K562 (cell line): ENCODE measurements around the gene RPL14. TPM values are rescaled to one million over a fixed set of nuclear protein-coding genes. Genes with fewer than 3 reads are reported as not detected.
A peak's percentile ranks its signal among the peaks of the same experiment; 100 is the strongest.

Experiments
- ATAC-seq: fragments of 200-7000 bp; cut with Tn5 transposase; 3 replicates; pipeline ENCODE4 v1.9.1; 2020; ENCODE audit warnings: moderate library complexity
- BruUV-seq: library from RNA; stranded (reverse); fragments of 400-500 nt; replicated peaks from 2 replicates; lab custom pipeline; 2021; lab: Mats Ljungman, UMichigan
- CTCF ChIA-PET: fragments of 300-600 bp; formaldehyde crosslinking; extraction: SDS; loops from one replicate; lab custom pipeline; 2021; ENCODE audit warnings: low intra/inter-chr PET ratio; lab: Yijun Ruan, JAX
- POLR2A ChIA-PET: fragments of 300-600, 350-650 bp; sonication (Branson Sonifier 250); formaldehyde crosslinking; extraction: SDS; loops from one replicate; lab custom pipeline; 2021; ENCODE audit warnings: antibody characterized with exemption, inconsistent platforms; lab: Yijun Ruan, JAX
- DNase-seq, 4 experiments: peaks; one replicate each; pipeline versions ENCODE4 v3.0.0 to v3.0.0-alpha.2; 2011 to 2018; ENCODE audit warnings: low spot score in 3 of 4, mixed read lengths in 3 of 4; ENCODE audit errors: extremely low read depth in 1 of 4
- FAIRE-seq: peaks from 2 replicates; lab custom pipeline; 2011; peaks lifted over from hg19 to GRCh38; lab: Jason Lieb, UNC
- H2AFZ ChIP-seq: 2 replicates; pipeline ENCODE4 v1.6.0; 2011; ENCODE audit warnings: low read depth, low read length, control low read depth, inconsistent platforms
- H3K27ac ChIP-seq: fragments of 200-600 bp; 3 replicates; pipeline ENCODE4 v1.8.0; 2011; ENCODE audit warnings: low read depth, mild to moderate bottlenecking, control low read depth, inconsistent platforms, low read length, moderate library complexity, mixed read lengths; ENCODE audit errors: extremely low read depth
- H3K27me3 ChIP-seq, 2 experiments: fragments of 300-600 bp in 1 of 2; 2 replicates in 1 of 2; 3 replicates in 1 of 2; pipeline versions ENCODE4 v1.6.0 to v1.8.0; 2011; ENCODE audit warnings: inconsistent platforms in 2 of 2, low read length in 2 of 2, mild to moderate bottlenecking in 1 of 2, mixed read lengths in 1 of 2, moderate library complexity in 1 of 2; ENCODE audit not compliant: control insufficient read depth in 2 of 2, insufficient read depth in 2 of 2
- H3K36me3 ChIP-seq: fragments of 300-600 bp; 3 replicates; pipeline ENCODE4 v1.8.0; 2011; ENCODE audit warnings: mild to moderate bottlenecking, low read length, inconsistent platforms; ENCODE audit not compliant: control insufficient read depth, insufficient read depth
- H3K4me1 ChIP-seq, 2 experiments: fragments of 200-600 bp in 1 of 2; replicated peaks in 1 of 2; 2 replicates in 1 of 2; 3 replicates in 1 of 2; pipeline versions ENCODE4 v1.5.1 to v1.8.0; 2011; ENCODE audit warnings: inconsistent platforms in 2 of 2, low read length in 2 of 2, mild to moderate bottlenecking in 1 of 2, mixed read lengths in 1 of 2, moderate library complexity in 1 of 2; ENCODE audit not compliant: control insufficient read depth in 2 of 2, insufficient read depth in 2 of 2
- H3K4me2 ChIP-seq: 2 replicates; pipeline ENCODE4 v1.6.1; 2011; ENCODE audit warnings: low read length, control low read depth, inconsistent platforms, mixed read lengths; ENCODE audit not compliant: insufficient read depth
- H3K4me3 ChIP-seq: fragments of 200-600 bp; sonication (generic), shearing (Covaris generic); 2 replicates; pipeline ENCODE4 v1.5.1; 2016; ENCODE audit warnings: control low read depth, inconsistent platforms
- H3K79me2 ChIP-seq: fragments of 200-600 bp; 3 replicates; pipeline ENCODE4 v1.8.0; 2011; ENCODE audit warnings: low read length, inconsistent platforms; ENCODE audit not compliant: control insufficient read depth, insufficient read depth
- H3K9ac ChIP-seq, 2 experiments: 2 replicates each; pipeline versions ENCODE4 v1.6.0 to v1.6.1; 2011; ENCODE audit warnings: low read depth in 2 of 2, low read length in 2 of 2, control low read depth in 1 of 2, inconsistent platforms in 1 of 2, mild to moderate bottlenecking in 1 of 2, mixed read lengths in 1 of 2; ENCODE audit not compliant: insufficient read depth in 1 of 2
- H3K9me1 ChIP-seq: one replicate; pipeline ENCODE4 v1.6.0; 2011; ENCODE audit warnings: inconsistent platforms, mild to moderate bottlenecking, low read length, moderate library complexity; ENCODE audit not compliant: control insufficient read depth, insufficient read depth
- H3K9me3 ChIP-seq: replicated peaks from 2 replicates; pipeline ENCODE4 v1.5.1; 2011; ENCODE audit warnings: low read depth, low read length, inconsistent platforms; ENCODE audit not compliant: control insufficient read depth, insufficient read depth
- H4K20me1 ChIP-seq: replicated peaks from 2 replicates; pipeline ENCODE4 v1.6.1; 2011; ENCODE audit warnings: low read length, inconsistent platforms, mixed read lengths; ENCODE audit not compliant: control insufficient read depth, insufficient read depth
- COPS2 ChIP-seq: fragments of 450-650 bp; conservative IDR thresholded peaks from 2 replicates; pipeline ENCODE4 v1.6.1; 2016; ENCODE audit warnings: mild to moderate bottlenecking, moderate library complexity
- HNRNPL ChIP-seq: fragments of 200-400 bp; formaldehyde crosslinking; IDR thresholded peaks from 2 replicates; pipeline ENCODE4 v1.6.1; 2017; ENCODE audit warnings: low read depth, mild to moderate bottlenecking, low read length
- IFI16 ChIP-seq: fragments of 250-450 bp; sonication (Bioruptor Pico); IDR thresholded peaks from 2 replicates; pipeline ENCODE4 v2.1.2; 2022; ENCODE audit warnings: mild to moderate bottlenecking, inconsistent platforms
- KLF1 ChIP-seq: fragments of 450-650 bp; IDR thresholded peaks from 2 replicates; pipeline ENCODE4 v1.6.1; 2016; ENCODE audit warnings: missing genetic modification characterization, missing compliant biosample characterization
- MXD1 ChIP-seq: fragments of 250-450 bp; sonication (Bioruptor Pico); IDR thresholded peaks from 2 replicates; pipeline ENCODE4 v1.8.0; 2021; ENCODE audit warnings: borderline replicate concordance, mild to moderate bottlenecking, moderate library complexity; ENCODE audit not compliant: poor library complexity, severe bottlenecking
- SMC3 ChIP-seq: conservative IDR thresholded peaks from 2 replicates; pipeline ENCODE4 v1.6.1; 2011; ENCODE audit warnings: low read depth, low read length, improper control_type of control experiment; ENCODE audit not compliant: insufficient read depth
- TFAP4 ChIP-seq: sonication (generic); formaldehyde crosslinking; IDR thresholded peaks from 2 replicates; pipeline ENCODE4 v1.8.0; 2022; ENCODE audit warnings: missing genetic modification reagents, mild to moderate bottlenecking, moderate library complexity, borderline replicate concordance
- ZNF143 ChIP-seq: sonication (generic); formaldehyde crosslinking; IDR thresholded peaks from 2 replicates; pipeline ENCODE4 v1.9.0; 2022; ENCODE audit warnings: mild to moderate bottlenecking, missing genetic modification reagents
- WGBS: fragments of 100-300 bp; shearing (Covaris generic); methylation state at CpG from one replicate; pipeline ENCODE4 v1.1.6; 2016; ENCODE audit warnings: low coverage, mixed read lengths; ENCODE audit not compliant: insufficient coverage; ENCODE audit errors: missing lambda C conversion rate; 5-methylcytosine and 5-hydroxymethylcytosine counted together
- in situ Hi-C: fragments of 300-500 bp; cut with MboI; formaldehyde crosslinking; loops from 4 replicates; pipeline ENCODE4 v1.15.0; 2018; ENCODE audit warnings: inconsistent platforms, mixed read lengths
- intact Hi-C: fragments of 100-400 bp; cut with micrococcal nuclease; formaldehyde crosslinking; loops from 2 replicates; pipeline ENCODE4 v1.14.2; 2022
- polyA plus RNA-seq, 8 experiments: library from polyadenylated mRNA; depleted of rRNA in 4 of 8; stranded (reverse) in 5 of 8; unstranded in 3 of 8; fragments of >200 nt; fragmentation: Nextera tagmentation in 2 of 8; fragmentation: Illumina TruSeq in 1 of 8; extraction: Ambion mirVana in 2 of 8; extraction: Trizol in 1 of 8; gene quantifications; 2 replicates each; pipeline versions ENCODE4 v1.2.1 to v1.2.3, GENCODE V29; 2011 to 2014; ENCODE audit warnings: inconsistent platforms in 1 of 8, missing spikeins in 1 of 8
- total RNA-seq, 7 experiments: library from RNA; depleted of rRNA in 6 of 7; stranded (reverse); fragments of >200 nt in 6 of 7; fragmentation: Illumina TruSeq in 2 of 7; extraction: Trizol in 2 of 7; gene quantifications; 2 replicates each; pipeline versions ENCODE4 v1.2.1 to v1.2.3, GENCODE V29; 2011 to 2021; ENCODE audit warnings: low replicate concordance in 1 of 7
- TF ChIP-seq, protein P1 (sequence below), 2 experiments: fragments of 450-650 bp; formaldehyde crosslinking in 1 of 2; IDR thresholded peaks; 2 replicates each; pipeline versions ENCODE4 v1.4.0 to v1.6.1; 2014 to 2020; ENCODE audit warnings: mild to moderate bottlenecking in 2 of 2, borderline replicate concordance in 1 of 2, low read depth in 1 of 2
- TF ChIP-seq, protein P2 (sequence below), 2 experiments: IDR thresholded peaks; 2 replicates each; pipeline ENCODE4 v1.6.1; 2011; ENCODE audit warnings: borderline replicate concordance in 1 of 2, control low read depth in 1 of 2, low read depth in 1 of 2, low read length in 1 of 2, mild to moderate bottlenecking in 1 of 2, mixed read lengths in 1 of 2, moderate library complexity in 1 of 2; ENCODE audit not compliant: insufficient read depth in 1 of 2, insufficient read length in 1 of 2, poor library complexity in 1 of 2, severe bottlenecking in 1 of 2; ENCODE audit errors: extremely low read depth in 1 of 2

RPL14 gene
- total and polyA plus RNA-seq, 9 of the 15 experiments (the other 6 are each of a cell fraction or from before 2014, with no cell fraction given) = 851 to 4,649 (median 2,133) TPM

DNA sequence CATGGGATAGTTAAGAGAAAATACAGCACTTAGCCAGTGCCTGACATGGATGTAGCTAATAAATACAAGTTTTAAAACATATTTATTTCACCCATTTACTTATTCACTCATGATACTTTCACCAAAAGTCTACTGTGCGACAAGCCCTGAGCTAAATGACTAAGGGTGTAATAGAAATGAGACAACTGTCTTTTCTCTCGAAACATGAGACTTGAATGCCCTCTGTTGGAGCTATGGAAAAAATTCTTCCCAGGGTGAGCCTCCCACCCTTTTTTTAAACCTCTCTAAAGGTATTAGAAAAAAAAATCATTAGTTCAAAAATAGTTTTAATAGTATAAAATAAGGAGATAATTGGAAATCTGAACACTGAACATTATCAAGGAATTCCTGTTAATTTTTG, 24.3 kb upstream of the RPL14 start:
- H3K27me3 ChIP-seq = no peaks in the 10 kb centered on the region
- H3K4me1 ChIP-seq = peaks cover 0 to 2% of the 10 kb centered on the region in 2 experiments; a peak in 1 of 5 replicates
- H3K9me3 ChIP-seq = no peaks in the 10 kb centered on the region
- CTCF ChIA-PET = interaction anchor here (1.6 to 4.3 kb wide), 2 partner anchors 104 to 241 kb away, joined by 8 to 45 read pairs; no protein-coding TSS in a partner anchor
- FAIRE-seq (peak; percentile 15), DNase-seq (peak in 3 of 4 experiments; percentile 37 to 61 (median 50)), ATAC-seq (peak; percentile 87)
- no peak overlapping the region for H2AFZ ChIP-seq
- POLR2A ChIA-PET = interaction anchor here (0.9 to 1.4 kb wide), 6 partner anchors 11 to 124 kb away, joined by 3 to 7 read pairs (median 3); partner anchors contain the start of genes RPL14 and ZNF620
- BruUV-seq = no TSS peak
- no peaks in the 10 kb centered on the region for H3K9me1 ChIP-seq
- no peak overlapping the region for H3K9ac ChIP-seq
- H3K4me3 ChIP-seq = no peak overlapping the region
- intact Hi-C loops = loop anchor here (1.0 to 2.0 kb wide), 2 partner anchors 105 to 240 kb away; no protein-coding TSS in a partner anchor
- in situ Hi-C loops = loop anchor here (5.0 to 10.0 kb wide), 2 partner anchors 105 to 238 kb away; no protein-coding TSS in a partner anchor
- H3K36me3 ChIP-seq = no peaks in the 10 kb centered on the region
- WGBS = 21% methylated on average over 2 of the region's 2 CpGs
- H3K4me2 ChIP-seq = no peak overlapping the region
- H3K27ac ChIP-seq = no peak overlapping the region
- H3K79me2 ChIP-seq = no peaks in the 10 kb centered on the region
- H4K20me1 ChIP-seq = no peaks in the 10 kb centered on the region
- no peak for TF ChIP-seq ZNF143 (CRISPR knock-in tag)
- TF ChIP-seq COPS2 = no peak
- TF ChIP-seq, protein P1, sequence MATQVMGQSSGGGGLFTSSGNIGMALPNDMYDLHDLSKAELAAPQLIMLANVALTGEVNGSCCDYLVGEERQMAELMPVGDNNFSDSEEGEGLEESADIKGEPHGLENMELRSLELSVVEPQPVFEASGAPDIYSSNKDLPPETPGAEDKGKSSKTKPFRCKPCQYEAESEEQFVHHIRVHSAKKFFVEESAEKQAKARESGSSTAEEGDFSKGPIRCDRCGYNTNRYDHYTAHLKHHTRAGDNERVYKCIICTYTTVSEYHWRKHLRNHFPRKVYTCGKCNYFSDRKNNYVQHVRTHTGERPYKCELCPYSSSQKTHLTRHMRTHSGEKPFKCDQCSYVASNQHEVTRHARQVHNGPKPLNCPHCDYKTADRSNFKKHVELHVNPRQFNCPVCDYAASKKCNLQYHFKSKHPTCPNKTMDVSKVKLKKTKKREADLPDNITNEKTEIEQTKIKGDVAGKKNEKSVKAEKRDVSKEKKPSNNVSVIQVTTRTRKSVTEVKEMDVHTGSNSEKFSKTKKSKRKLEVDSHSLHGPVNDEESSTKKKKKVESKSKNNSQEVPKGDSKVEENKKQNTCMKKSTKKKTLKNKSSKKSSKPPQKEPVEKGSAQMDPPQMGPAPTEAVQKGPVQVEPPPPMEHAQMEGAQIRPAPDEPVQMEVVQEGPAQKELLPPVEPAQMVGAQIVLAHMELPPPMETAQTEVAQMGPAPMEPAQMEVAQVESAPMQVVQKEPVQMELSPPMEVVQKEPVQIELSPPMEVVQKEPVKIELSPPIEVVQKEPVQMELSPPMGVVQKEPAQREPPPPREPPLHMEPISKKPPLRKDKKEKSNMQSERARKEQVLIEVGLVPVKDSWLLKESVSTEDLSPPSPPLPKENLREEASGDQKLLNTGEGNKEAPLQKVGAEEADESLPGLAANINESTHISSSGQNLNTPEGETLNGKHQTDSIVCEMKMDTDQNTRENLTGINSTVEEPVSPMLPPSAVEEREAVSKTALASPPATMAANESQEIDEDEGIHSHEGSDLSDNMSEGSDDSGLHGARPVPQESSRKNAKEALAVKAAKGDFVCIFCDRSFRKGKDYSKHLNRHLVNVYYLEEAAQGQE (IDR thresholded peaks at IDR 0.05; ENCODE audit: borderline replicate concordance) = peak; percentile 77
- TF ChIP-seq, protein P1 (CRISPR knock-in tag; IDR thresholded peaks at IDR 0.05; ENCODE audit: low read depth) = no peak
- TF ChIP-seq SMC3 = peak; percentile 69
- TF ChIP-seq, protein P2, sequence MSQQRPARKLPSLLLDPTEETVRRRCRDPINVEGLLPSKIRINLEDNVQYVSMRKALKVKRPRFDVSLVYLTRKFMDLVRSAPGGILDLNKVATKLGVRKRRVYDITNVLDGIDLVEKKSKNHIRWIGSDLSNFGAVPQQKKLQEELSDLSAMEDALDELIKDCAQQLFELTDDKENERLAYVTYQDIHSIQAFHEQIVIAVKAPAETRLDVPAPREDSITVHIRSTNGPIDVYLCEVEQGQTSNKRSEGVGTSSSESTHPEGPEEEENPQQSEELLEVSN (IDR thresholded peaks at IDR 0.05; ENCODE audit: borderline replicate concordance in 1 of 2, extremely low read depth in 1 of 2, insufficient read depth in 1 of 2, insufficient read length in 1 of 2, low read depth in 1 of 2, low read length in 1 of 2, poor library complexity in 1 of 2, severe bottlenecking in 1 of 2) = no peak
- TF ChIP-seq KLF1 (tag) = no peak
- no peak for TF ChIP-seq IFI16 (CRISPR knock-in tag)
- TF ChIP-seq TFAP4 (CRISPR knock-in tag) = no peak
- no peak for TF ChIP-seq MXD1
- no peak for TF ChIP-seq HNRNPL
